OCI-LY7 (cell line): ENCODE measurements around the gene AHSP. TPM values are rescaled to one million over a fixed set of nuclear protein-coding genes. Genes with fewer than 3 reads are reported as not detected.

Source experiments
- BruUV-seq: library from RNA; stranded (reverse); fragments of 400-500 nt; replicated peaks from 2 replicates; lab custom pipeline; 2021; lab: Mats Ljungman, UMichigan
- CTCF ChIA-PET: fragments of 300-600 bp; sonication (Branson Sonifier 250); formaldehyde crosslinking; loops from one replicate; lab custom pipeline; 2022; ENCODE audit warnings: antibody characterized with exemption; ENCODE audit not compliant: unreplicated experiment; lab: Charles Lee
- POLR2A ChIA-PET: fragments of 300-600 bp; sonication (Branson Sonifier 250); formaldehyde crosslinking; loops from one replicate; lab custom pipeline; 2022; ENCODE audit warnings: antibody characterized with exemption; lab: Charles Lee
- DNase-seq: peaks from one replicate; pipeline ENCODE4 v3.0.0-alpha.2; 2015; ENCODE audit warnings: low spot score
- H2AFZ ChIP-seq: fragments of 200-600 bp; sonication (generic), shearing (Covaris generic); 2 replicates; pipeline ENCODE4 v1.6.1; 2014; ENCODE audit warnings: mild to moderate bottlenecking, antibody characterized with exemption, low read length, moderate library complexity
- H3K27ac ChIP-seq: fragments of 200-600 bp; sonication (generic); 2 replicates; pipeline ENCODE4 v1.5.1; 2014; ENCODE audit warnings: mixed run types, low read depth, mild to moderate bottlenecking, moderate library complexity, low read length, inconsistent platforms; ENCODE audit not compliant: poor library complexity, severe bottlenecking
- H3K36me3 ChIP-seq: fragments of 200-600 bp; sonication (generic); 2 replicates; pipeline ENCODE4 v1.6.1; 2014; ENCODE audit warnings: mild to moderate bottlenecking, antibody characterized with exemption, low read length, moderate library complexity, mixed read lengths; ENCODE audit not compliant: insufficient read depth
- H3K4me1 ChIP-seq: fragments of 200-600 bp; sonication (generic); 2 replicates; pipeline ENCODE4 v1.5.1; 2014; ENCODE audit warnings: mild to moderate bottlenecking, low read length; ENCODE audit not compliant: insufficient read depth, poor library complexity, severe bottlenecking
- H3K4me2 ChIP-seq: fragments of 200-600 bp; sonication (generic); 2 replicates; pipeline ENCODE4 v1.6.1; 2014; ENCODE audit warnings: mild to moderate bottlenecking, low read length
- H3K4me3 ChIP-seq: fragments of 200-600 bp; sonication (generic); 2 replicates; pipeline ENCODE4 v1.5.1; 2014; ENCODE audit warnings: mild to moderate bottlenecking, low read depth, low read length; ENCODE audit not compliant: poor library complexity, severe bottlenecking
- H3K79me2 ChIP-seq: fragments of 200-600 bp; sonication (generic); 2 replicates; pipeline ENCODE4 v1.6.1; 2016; ENCODE audit warnings: low read depth, mild to moderate bottlenecking, low read length, moderate library complexity, mixed read lengths; ENCODE audit not compliant: insufficient read depth
- H3K9me2 ChIP-seq: fragments of 200-600 bp; sonication (generic); 2 replicates; pipeline ENCODE4 v1.6.1; 2016; ENCODE audit warnings: mild to moderate bottlenecking, low read length, mixed read lengths; ENCODE audit not compliant: insufficient read depth
- H3K9me3 ChIP-seq: fragments of 200-600 bp; sonication (generic); 2 replicates; pipeline ENCODE4 v1.6.1; 2014; ENCODE audit warnings: mild to moderate bottlenecking, mixed run types, low read length, mixed read lengths
- H4K20me1 ChIP-seq: fragments of 200-600 bp; sonication (generic); 2 replicates; pipeline ENCODE4 v1.6.1; 2014; ENCODE audit warnings: mild to moderate bottlenecking, antibody characterized with exemption, low read length, moderate library complexity, mixed read lengths; ENCODE audit not compliant: insufficient read depth
- CTCF ChIP-seq: fragments of 200-600 bp; sonication (generic); conservative IDR thresholded peaks from 2 replicates; pipeline ENCODE4 v1.5.1; 2014; ENCODE audit warnings: mild to moderate bottlenecking, antibody characterized with exemption, low read length, moderate library complexity, mixed read lengths
- EZH2phosphoT487 ChIP-seq: fragments of 200-600 bp; sonication (generic); IDR thresholded peaks from 2 replicates; pipeline ENCODE4 v1.6.1; 2018; ENCODE audit warnings: low read depth, borderline replicate concordance, mild to moderate bottlenecking, mixed run types, antibody characterized with exemption, low read length, moderate library complexity, mixed read lengths
- intact Hi-C: fragments of 100-400 bp; cut with micrococcal nuclease; formaldehyde crosslinking; loops from one replicate; pipeline ENCODE4 v1.10.0; 2022; ENCODE audit not compliant: unreplicated experiment
- total RNA-seq, 2 experiments: library from RNA; depleted of rRNA in 1 of 2; stranded (reverse); fragments of >200 nt in 1 of 2; shearing (Covaris generic) in 1 of 2; gene quantifications; 2 replicates each; pipeline ENCODE4 v1.2.3, GENCODE V29; 2014 to 2022

AHSP gene
- total RNA-seq, 2 experiments from 2014 or later: not detected

- intact Hi-C loops: no loop called here
- no peaks in the 10 kb centered on the region for H3K36me3 ChIP-seq
These were observed 27.8 kb upstream of the AHSP start for GRCh38 chr16:31499928-31500327.

GRCh38 chr16:31501226-31501965 is 26.3 kb upstream of the AHSP start:
- peaks cover 10% of the 10 kb centered on the region for H3K4me1 ChIP-seq
- H3K79me2 ChIP-seq: no peaks in the 10 kb centered on the region
- no peak overlapping the region for H2AFZ ChIP-seq
- DNase-seq: no peak
- CTCF ChIA-PET: interaction anchor here (0.6 kb wide), 1 partner anchor 563 kb away, joined by 3 read pairs; no protein-coding TSS in a partner anchor
- no peaks in the 10 kb centered on the region for H3K9me3 ChIP-seq
- no peak overlapping the region for H3K4me3 ChIP-seq
- no peak for TF ChIP-seq CTCF
- TF ChIP-seq EZH2phosphoT487: no peak
- no peaks in the 10 kb centered on the region for H4K20me1 ChIP-seq
- no peak overlapping the region for H3K27ac ChIP-seq
- no peaks in the 10 kb centered on the region for H3K9me2 ChIP-seq
- no TSS peak for BruUV-seq
- no peaks in the 10 kb centered on the region for H3K36me3 ChIP-seq
- POLR2A ChIA-PET: interaction anchor here (0.5 to 0.7 kb wide), 2 partner anchors 10 to 360 kb away, joined by 3 to 5 read pairs; no protein-coding TSS in a partner anchor
- H3K4me2 ChIP-seq: no peak overlapping the region
- intact Hi-C loops: no loop called here

More at GRCh38 chr16:31499928-31500327, 27.8 kb upstream of the AHSP start:
- no peak for TF ChIP-seq EZH2phosphoT487
- no peak overlapping the region for H2AFZ ChIP-seq
- H3K9me2 ChIP-seq: no peaks in the 10 kb centered on the region
- H3K27ac ChIP-seq: no peak overlapping the region
- ChIA-PET CTCF (no interaction called here), POLR2A (no interaction called here)
- no peaks in the 10 kb centered on the region for H3K79me2 ChIP-seq
- H3K9me3 ChIP-seq: no peaks in the 10 kb centered on the region
- H3K4me1 ChIP-seq: no peaks in the 10 kb centered on the region
- no peak for DNase-seq
- H3K4me2 ChIP-seq: no peak overlapping the region
- no TSS peak for BruUV-seq
- no peaks in the 10 kb centered on the region for H4K20me1 ChIP-seq
- H3K4me3 ChIP-seq: no peak overlapping the region

- ChIA-PET CTCF (no interaction called here), POLR2A (interaction anchor here (0.5 kb wide), 1 partner anchor 359 kb away, joined by 3 read pairs; no protein-coding TSS in a partner anchor)
- H3K36me3 ChIP-seq: no peaks in the 10 kb centered on the region
- no peaks in the 10 kb centered on the region for H3K9me3 ChIP-seq
- H3K9me2 ChIP-seq: no peaks in the 10 kb centered on the region
- DNase-seq: no peak
- TF ChIP-seq CTCF: no peak
- TF ChIP-seq EZH2phosphoT487: no peak
- no peak overlapping the region for H2AFZ ChIP-seq
- BruUV-seq: no TSS peak
- H3K4me2 ChIP-seq: no peak overlapping the region
- H4K20me1 ChIP-seq: no peaks in the 10 kb centered on the region
- intact Hi-C loops: no loop called here
- H3K4me1 ChIP-seq: peaks cover 10% of the 10 kb centered on the region
- no peak overlapping the region for H3K4me3 ChIP-seq
- H3K79me2 ChIP-seq: no peaks in the 10 kb centered on the region
- H3K27ac ChIP-seq: no peak overlapping the region
These were observed 25.7 kb upstream of the AHSP start for GRCh38 chr16:31501966-31502348.
